Measurements from ENCODE around the gene TRIM75. TPM values are rescaled to one million over a fixed set of nuclear protein-coding genes. Genes with fewer than 3 reads are reported as not detected.

The TRIM75 gene
- not detected in 2 replicates for total RNA-seq

DNA sequence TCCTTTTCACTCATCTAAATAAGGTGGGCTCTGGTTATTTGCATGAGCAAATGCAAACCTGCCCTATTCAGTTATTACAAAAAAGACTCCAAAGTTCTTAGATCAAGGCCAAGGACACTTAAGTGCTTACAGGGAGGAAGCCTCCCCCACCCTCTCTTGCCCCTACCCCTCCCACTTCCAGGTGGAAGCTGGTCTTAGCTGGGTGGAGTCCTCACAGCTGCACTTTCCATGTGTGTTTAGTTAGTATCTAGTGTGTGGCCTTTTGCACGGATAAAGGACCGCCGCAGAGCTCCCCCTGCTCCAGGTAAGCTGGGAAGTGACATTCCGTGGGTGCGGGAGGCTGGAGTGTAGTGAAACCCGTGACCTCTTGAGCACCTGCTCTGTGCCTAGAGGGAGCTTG lies at the start of gene TRIM75:
Gene TRIM75 (plus strand): TSS at position 222 of the 400 bp plus-strand sequence. CDS start 5,282 bp downstream, outside the sequence.

DNA sequence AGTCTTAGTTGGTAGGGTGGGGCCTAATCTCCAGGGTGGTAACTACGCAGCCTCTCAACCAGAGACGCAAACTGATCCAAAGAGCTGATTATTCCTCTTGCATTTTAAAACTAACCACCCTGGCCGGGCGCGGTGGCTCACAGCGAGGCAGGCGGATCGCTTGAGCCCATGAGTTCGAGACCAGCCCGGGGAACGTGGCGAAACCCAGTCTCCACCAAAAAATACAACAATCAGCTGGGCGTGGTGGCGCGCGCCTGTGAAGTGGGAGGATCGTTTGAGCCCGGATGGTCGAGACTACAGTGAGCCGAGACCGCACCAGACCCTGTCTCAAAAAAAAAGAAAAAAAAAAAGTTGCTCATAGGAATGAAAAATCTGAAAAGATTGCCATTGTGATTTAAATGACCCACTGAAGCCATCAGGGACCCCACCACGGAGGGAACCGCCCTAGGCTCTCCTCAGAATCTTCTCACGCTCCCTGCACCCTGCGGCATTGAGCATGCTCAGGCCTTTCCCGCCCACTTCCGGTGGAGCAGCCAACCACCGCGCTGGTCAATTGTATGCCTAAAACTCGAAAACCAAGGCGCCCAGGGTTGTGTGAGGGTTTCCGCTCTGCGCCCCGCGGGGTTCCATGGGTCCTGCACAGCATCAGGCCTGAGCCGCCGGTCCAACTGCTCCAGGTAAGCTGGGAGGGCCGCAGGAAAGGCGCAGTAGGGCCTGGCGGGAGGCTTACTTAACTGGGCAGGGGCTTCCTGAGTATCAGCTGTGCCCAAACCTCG lies 22.0 kb upstream of the TRIM75 start, which contains the start of gene TRIM60:
Gene TRIM60 (plus strand): TSS at position 564 of the 776 bp plus-strand sequence. CDS start 8,074 bp downstream, outside the sequence.

Other genes starting within 250 kb of the TRIM75 start
- gene APELA, start 176.7 kb upstream of the TRIM75 start, total RNA-seq: not detected in 2 replicates
- gene TRIM61, start 76.2 kb upstream of the TRIM75 start, total RNA-seq: 2.5 and 2.7 TPM in 2 replicates
- not detected in 2 replicates for gene TRIM60, start 21.9 kb upstream of the TRIM75 start, total RNA-seq
- gene TMEM192, start 59.0 kb downstream of the TRIM75 start, total RNA-seq: 8.9 and 10.4 TPM in 2 replicates
- 7.9 and 8.5 TPM in 2 replicates for gene KLHL2, start 153.7 kb downstream of the TRIM75 start, total RNA-seq

All from epithelial cell of alveolus of lung (primary cell).